SK-MEL-5 (cell line): ENCODE measurements around the gene RTKN2. TPM values are rescaled to one million over a fixed set of nuclear protein-coding genes. Genes with fewer than 3 reads are reported as not detected.
"Not testable (repeated sequence)": the region's sequence is repeated elsewhere in the genome, so short reads cannot be mapped to it uniquely, and the experiment has no call there.

ENCODE experiments used
- DNase-seq: peaks from one replicate; pipeline ENCODE4 v3.0.0-alpha.2; 2016; ENCODE audit warnings: low read depth, low spot score
- in situ Hi-C: cut with HindIII; loops from 2 replicates; pipeline ENCODE4 v1.10.0; 2016; ENCODE audit warnings: low sequenced_read_pairs, high pct_unique_total_duplicates, low pct_unique_long_range_greater_than_20kb
- polyA plus RNA-seq, 2 experiments: library from polyadenylated mRNA; depleted of rRNA; stranded (reverse); fragments of >200 nt; gene quantifications; 2 replicates each; pipeline ENCODE4 v1.2.3, GENCODE V29; 2015
- total RNA-seq: library from RNA; depleted of rRNA; stranded (reverse); fragments of >200 nt; shearing (Covaris generic); gene quantifications from 2 replicates; pipeline ENCODE4 v1.2.3, GENCODE V29; 2014; rRNA removed

The RTKN2 gene
- 0.98 and 1.4 TPM in 2 replicates for total RNA-seq
- 0.90 and 2.0 TPM in 2 replicates for polyA plus RNA-seq (2015; cell fraction: cytosol; rRNA removed)
- polyA plus RNA-seq (2015; cell fraction: nucleus; rRNA removed), result 4.4 and 4.7 TPM in 2 replicates

- in situ Hi-C loops, result no loop called here
- peak; percentile 84 for DNase-seq
These were observed at the start of gene RTKN2 for GRCh38 chr10:62268399-62269114. Gene RTKN2, minus strand, starts transcription at chr10:62268844. Its CDS starts 234 bp downstream, at chr10:62268610.

- in situ Hi-C loops, result no loop called here
- peak; percentile 60 for DNase-seq
These were observed 48.6 kb upstream of the RTKN2 start for GRCh38 chr10:62317257-62317656.

- in situ Hi-C loops, result no loop called here
- no peak for DNase-seq
These were observed 40.6 kb upstream of the RTKN2 start for GRCh38 chr10:62309254-62309653.

- no peak for DNase-seq
- in situ Hi-C loops, result no loop called here
These were observed 39.5 kb upstream of the RTKN2 start for GRCh38 chr10:62308101-62308500.

GRCh38 chr10:62307635-62308034 is 39.0 kb upstream of the RTKN2 start:
- DNase-seq, result no peak
- in situ Hi-C loops, result no loop called here

GRCh38 chr10:62306663-62307062 is 38.0 kb upstream of the RTKN2 start:
- in situ Hi-C loops, result no loop called here
- DNase-seq, result peak; percentile 49

GRCh38 chr10:62305813-62306212 is 37.2 kb upstream of the RTKN2 start:
- in situ Hi-C loops, result no loop called here
- DNase-seq, result no peak

GRCh38 chr10:62303922-62304321 is 35.3 kb upstream of the RTKN2 start:
- in situ Hi-C loops, result no loop called here
- no peak for DNase-seq

GRCh38 chr10:62302760-62303159 is 34.1 kb upstream of the RTKN2 start:
- in situ Hi-C loops, result no loop called here
- DNase-seq, result no peak

- in situ Hi-C loops, result no loop called here
- DNase-seq, result no peak
These were observed 29.2 kb upstream of the RTKN2 start for GRCh38 chr10:62297857-62298256.

- no peak for DNase-seq
- in situ Hi-C loops, result no loop called here
These were observed 15.6 kb upstream of the RTKN2 start for GRCh38 chr10:62284221-62284620.

GRCh38 chr10:62281348-62281747 is 12.7 kb upstream of the RTKN2 start:
- DNase-seq, in situ Hi-C loops: not testable (repeated sequence)

- in situ Hi-C loops, DNase-seq: not testable (repeated sequence)
These were observed 11.7 kb upstream of the RTKN2 start for GRCh38 chr10:62280392-62280791.

- no peak for DNase-seq
- in situ Hi-C loops, result no loop called here
These were observed 9.8 kb upstream of the RTKN2 start for GRCh38 chr10:62278441-62278910.

GRCh38 chr10:62277971-62278370 is 9.3 kb upstream of the RTKN2 start:
- in situ Hi-C loops, result no loop called here
- DNase-seq, result no peak

GRCh38 chr10:62270020-62270419 is 1.4 kb upstream of the RTKN2 start:
- in situ Hi-C loops, result no loop called here
- no peak for DNase-seq

GRCh38 chr10:62268027-62268398 is 631 bp downstream of the RTKN2 start:
- DNase-seq, result no peak
- in situ Hi-C loops, result no loop called here

GRCh38 chr10:62266611-62267010 is 2.0 kb downstream of the RTKN2 start:
- in situ Hi-C loops, result no loop called here
- no peak for DNase-seq

GRCh38 chr10:62266147-62266546 is 2.5 kb downstream of the RTKN2 start:
- in situ Hi-C loops, result no loop called here

More at GRCh38 chr10:62266147-62266546, 2.5 kb downstream of the RTKN2 start:
- DNase-seq, result no peak
